K562 (cell line): ENCODE data around the gene IGSF9. TPM values are rescaled to one million over a fixed set of nuclear protein-coding genes. Genes with fewer than 3 reads are reported as not detected.

Source experiments
- ATAC-seq: fragments of 200-7000 bp; cut with Tn5 transposase; 3 replicates; pipeline ENCODE4 v1.9.1; 2020; ENCODE audit warnings: moderate library complexity
- BruUV-seq: library from RNA; stranded (reverse); fragments of 400-500 nt; replicated peaks from 2 replicates; lab custom pipeline; 2021; lab: Mats Ljungman, UMichigan
- CTCF ChIA-PET: fragments of 300-600 bp; formaldehyde crosslinking; extraction: SDS; loops from one replicate; lab custom pipeline; 2021; ENCODE audit warnings: low intra/inter-chr PET ratio; lab: Yijun Ruan, JAX
- POLR2A ChIA-PET: fragments of 300-600, 350-650 bp; sonication (Branson Sonifier 250); formaldehyde crosslinking; extraction: SDS; loops from one replicate; lab custom pipeline; 2021; ENCODE audit warnings: antibody characterized with exemption, inconsistent platforms; lab: Yijun Ruan, JAX
- DNase-seq, 4 experiments: peaks; one replicate each; pipeline versions ENCODE4 v3.0.0 to v3.0.0-alpha.2; 2011 to 2018; ENCODE audit warnings: low spot score in 3 of 4, mixed read lengths in 3 of 4; ENCODE audit errors: extremely low read depth in 1 of 4
- FAIRE-seq: peaks from 2 replicates; lab custom pipeline; 2011; peaks lifted over from hg19 to GRCh38; lab: Jason Lieb, UNC
- H2AFZ ChIP-seq: 2 replicates; pipeline ENCODE4 v1.6.0; 2011; ENCODE audit warnings: low read depth, low read length, control low read depth, inconsistent platforms
- H3K27ac ChIP-seq: fragments of 200-600 bp; 3 replicates; pipeline ENCODE4 v1.8.0; 2011; ENCODE audit warnings: low read depth, mild to moderate bottlenecking, control low read depth, inconsistent platforms, low read length, moderate library complexity, mixed read lengths; ENCODE audit errors: extremely low read depth
- H3K27me3 ChIP-seq, 2 experiments: fragments of 300-600 bp in 1 of 2; 2 replicates in 1 of 2; 3 replicates in 1 of 2; pipeline versions ENCODE4 v1.6.0 to v1.8.0; 2011; ENCODE audit warnings: inconsistent platforms in 2 of 2, low read length in 2 of 2, mild to moderate bottlenecking in 1 of 2, mixed read lengths in 1 of 2, moderate library complexity in 1 of 2; ENCODE audit not compliant: control insufficient read depth in 2 of 2, insufficient read depth in 2 of 2
- H3K36me3 ChIP-seq: fragments of 300-600 bp; 3 replicates; pipeline ENCODE4 v1.8.0; 2011; ENCODE audit warnings: mild to moderate bottlenecking, low read length, inconsistent platforms; ENCODE audit not compliant: control insufficient read depth, insufficient read depth
- H3K4me1 ChIP-seq, 2 experiments: fragments of 200-600 bp in 1 of 2; replicated peaks in 1 of 2; 2 replicates in 1 of 2; 3 replicates in 1 of 2; pipeline versions ENCODE4 v1.5.1 to v1.8.0; 2011; ENCODE audit warnings: inconsistent platforms in 2 of 2, low read length in 2 of 2, mild to moderate bottlenecking in 1 of 2, mixed read lengths in 1 of 2, moderate library complexity in 1 of 2; ENCODE audit not compliant: control insufficient read depth in 2 of 2, insufficient read depth in 2 of 2
- H3K4me2 ChIP-seq: 2 replicates; pipeline ENCODE4 v1.6.1; 2011; ENCODE audit warnings: low read length, control low read depth, inconsistent platforms, mixed read lengths; ENCODE audit not compliant: insufficient read depth
- H3K4me3 ChIP-seq: fragments of 200-600 bp; sonication (generic), shearing (Covaris generic); 2 replicates; pipeline ENCODE4 v1.5.1; 2016; ENCODE audit warnings: control low read depth, inconsistent platforms
- H3K79me2 ChIP-seq: fragments of 200-600 bp; 3 replicates; pipeline ENCODE4 v1.8.0; 2011; ENCODE audit warnings: low read length, inconsistent platforms; ENCODE audit not compliant: control insufficient read depth, insufficient read depth
- H3K9ac ChIP-seq, 2 experiments: 2 replicates each; pipeline versions ENCODE4 v1.6.0 to v1.6.1; 2011; ENCODE audit warnings: low read depth in 2 of 2, low read length in 2 of 2, control low read depth in 1 of 2, inconsistent platforms in 1 of 2, mild to moderate bottlenecking in 1 of 2, mixed read lengths in 1 of 2; ENCODE audit not compliant: insufficient read depth in 1 of 2
- H3K9me1 ChIP-seq: one replicate; pipeline ENCODE4 v1.6.0; 2011; ENCODE audit warnings: inconsistent platforms, mild to moderate bottlenecking, low read length, moderate library complexity; ENCODE audit not compliant: control insufficient read depth, insufficient read depth
- H3K9me3 ChIP-seq: replicated peaks from 2 replicates; pipeline ENCODE4 v1.5.1; 2011; ENCODE audit warnings: low read depth, low read length, inconsistent platforms; ENCODE audit not compliant: control insufficient read depth, insufficient read depth
- H4K20me1 ChIP-seq: replicated peaks from 2 replicates; pipeline ENCODE4 v1.6.1; 2011; ENCODE audit warnings: low read length, inconsistent platforms, mixed read lengths; ENCODE audit not compliant: control insufficient read depth, insufficient read depth
- ATF4 ChIP-seq: fragments of 450-650 bp; formaldehyde crosslinking; IDR thresholded peaks from 2 replicates; pipeline ENCODE4 v1.4.0; 2022; ENCODE audit warnings: mild to moderate bottlenecking, moderate library complexity
- CHD4 ChIP-seq: fragments of 200-600 bp; sonication (generic); IDR thresholded peaks from 3 replicates; pipeline ENCODE4 v1.6.1; 2012; ENCODE audit warnings: low read depth, mild to moderate bottlenecking, mixed read lengths, low read length, inconsistent platforms; ENCODE audit not compliant: insufficient read depth, insufficient replicate concordance, poor library complexity, severe bottlenecking
- ESRRA ChIP-seq: fragments of 450-650 bp; IDR thresholded peaks from 2 replicates; pipeline ENCODE4 v1.6.1; 2014; ENCODE audit warnings: low read depth, mild to moderate bottlenecking, moderate library complexity, borderline replicate concordance
- HMGXB4 ChIP-seq: sonication (generic); formaldehyde crosslinking; IDR thresholded peaks from 2 replicates; pipeline ENCODE4 v1.8.1; 2023; ENCODE audit warnings: mild to moderate bottlenecking, missing genetic modification reagents
- HNRNPK ChIP-seq: fragments of 200-400 bp; formaldehyde crosslinking; IDR thresholded peaks from one replicate; pipeline ENCODE4 v1.6.1; 2018; ENCODE audit warnings: mild to moderate bottlenecking, low read depth, low read length; ENCODE audit not compliant: poor library complexity, severe bottlenecking
- SMAD2 ChIP-seq: fragments of 150-350 bp; IDR thresholded peaks from 2 replicates; pipeline ENCODE4 v1.6.1; 2014; ENCODE audit warnings: low read depth, mild to moderate bottlenecking, low read length
- ZNF408 ChIP-seq: fragments of 250-450 bp; sonication (Bioruptor Pico); IDR thresholded peaks from 2 replicates; pipeline ENCODE4 v1.4.0; 2020; ENCODE audit warnings: low read depth, mild to moderate bottlenecking, moderate library complexity
- WGBS: fragments of 100-300 bp; shearing (Covaris generic); methylation state at CpG from one replicate; pipeline ENCODE4 v1.1.6; 2016; ENCODE audit warnings: low coverage, mixed read lengths; ENCODE audit not compliant: insufficient coverage; ENCODE audit errors: missing lambda C conversion rate; 5-methylcytosine and 5-hydroxymethylcytosine counted together
- in situ Hi-C: fragments of 300-500 bp; cut with MboI; formaldehyde crosslinking; loops from 4 replicates; pipeline ENCODE4 v1.15.0; 2018; ENCODE audit warnings: inconsistent platforms, mixed read lengths
- intact Hi-C: fragments of 100-400 bp; cut with micrococcal nuclease; formaldehyde crosslinking; loops from 2 replicates; pipeline ENCODE4 v1.14.2; 2022
- polyA plus RNA-seq, 8 experiments: library from polyadenylated mRNA; depleted of rRNA in 4 of 8; stranded (reverse) in 5 of 8; unstranded in 3 of 8; fragments of >200 nt; fragmentation: Nextera tagmentation in 2 of 8; fragmentation: Illumina TruSeq in 1 of 8; extraction: Ambion mirVana in 2 of 8; extraction: Trizol in 1 of 8; gene quantifications; 2 replicates each; pipeline versions ENCODE4 v1.2.1 to v1.2.3, GENCODE V29; 2011 to 2014; ENCODE audit warnings: inconsistent platforms in 1 of 8, missing spikeins in 1 of 8
- total RNA-seq, 7 experiments: library from RNA; depleted of rRNA in 6 of 7; stranded (reverse); fragments of >200 nt in 6 of 7; fragmentation: Illumina TruSeq in 2 of 7; extraction: Trizol in 2 of 7; gene quantifications; 2 replicates each; pipeline versions ENCODE4 v1.2.1 to v1.2.3, GENCODE V29; 2011 to 2021; ENCODE audit warnings: low replicate concordance in 1 of 7

Gene IGSF9
- total and polyA plus RNA-seq, 9 of the 15 experiments (the other 6 are each of a cell fraction or from before 2014, with no cell fraction given), result 0.03 to 0.29 (median 0.07) TPM; not detected in 1

- TF ChIP-seq HNRNPK, result no peak
- no peak for TF ChIP-seq SMAD2
Measured at GRCh38 chr1:159935719-159936272, 9.6 kb downstream of the IGSF9 start (continued).

GRCh38 chr1:159935305-159935704 is 10.1 kb downstream of the IGSF9 start:
- WGBS, result 14% methylated on average over 11 of the region's 11 CpGs
- Histone ChIP-seq H4K20me1 (peaks cover 3% of the 10 kb centered on the region; the same call in 1 of the 2 replicates), H3K9me3 (no peaks in the 10 kb centered on the region), H3K27ac (no peak overlapping the region), H3K9ac (no peak overlapping the region), H3K27me3 (peaks cover 11 to 58% of the 10 kb centered on the region in 2 experiments), H3K9me1 (no peaks in the 10 kb centered on the region), H3K4me3 (no peak overlapping the region), H3K4me2 (no peak overlapping the region), H3K36me3 (no peaks in the 10 kb centered on the region), H3K4me1 (peaks cover 4 to 25% of the 10 kb centered on the region in 2 experiments; a peak in 4 of 5 replicates), H2AFZ (no peak overlapping the region), H3K79me2 (no peaks in the 10 kb centered on the region)
- FAIRE-seq (no peak), DNase-seq (no peak), ATAC-seq (no peak)
- no TSS peak for BruUV-seq
- intact Hi-C loops (loop anchor here (5.0 kb wide), 2 partner anchors 138 to 147 kb away; partner anchors contain the start of gene KCNJ9), in situ Hi-C loops (loop anchor here (5.0 kb wide), 1 partner anchor 72 kb away; no protein-coding TSS in a partner anchor)
- CTCF ChIA-PET, result interaction anchor here (6.5 kb wide), 1 partner anchor 71 kb away, joined by 75 read pairs; no protein-coding TSS in a partner anchor
- no peak for TF ChIP-seq HMGXB4 (CRISPR knock-in tag)
- no peak for TF ChIP-seq CHD4
- TF ChIP-seq ZNF408, result no peak
- no peak for TF ChIP-seq ESRRA
- TF ChIP-seq ATF4 (CRISPR knock-in tag), result no peak
- POLR2A ChIA-PET, result interaction anchor here (0.7 to 1.7 kb wide), 2 partner anchors 10 to 71 kb away, joined by 5 read pairs; partner anchors contain the start of gene IGSF9
